WTC11 (cell line): ENCODE measurements around the gene DTHD1. TPM values are rescaled to one million over a fixed set of nuclear protein-coding genes. Genes with fewer than 3 reads are reported as not detected.
A peak's percentile ranks its signal among the peaks of the same experiment; 100 is the strongest.

ENCODE experiments used
- ATAC-seq: fragments of 200-7000 bp; cut with Tn5 transposase; 2 replicates; pipeline ENCODE4 v1.10.0; 2021; ENCODE audit warnings: mild to moderate bottlenecking, moderate library complexity
- Bru-seq: library from RNA; stranded (reverse); fragments of 400-500 nt; gene quantifications from one replicate; lab custom pipeline; 2021; lab: Mats Ljungman, UMichigan
- CTCF ChIA-PET: fragments of 300-600 bp; sonication (Branson Sonifier 250); formaldehyde crosslinking; loops from one replicate; lab custom pipeline; 2021; ENCODE audit warnings: antibody characterized with exemption; lab: Charles Lee
- POLR2A ChIA-PET: fragments of 350-600 bp; sonication (Branson Sonifier 250); formaldehyde crosslinking; loops from one replicate; lab custom pipeline; 2021; ENCODE audit warnings: antibody characterized with exemption; lab: Charles Lee
- DNase-seq: peaks from one replicate; pipeline ENCODE4 v3.0.0; 2021; ENCODE audit warnings: low spot score
- H3K27ac Mint-ChIP-seq: 2 replicates; pipeline ENCODE4 v1.8.0; 2021; ENCODE audit warnings: mixed read lengths
- H3K27me3 Mint-ChIP-seq: 2 replicates; pipeline ENCODE4 v1.8.0; 2021; ENCODE audit warnings: low read depth, mild to moderate bottlenecking, moderate library complexity, mixed read lengths
- H3K36me3 Mint-ChIP-seq: 2 replicates; pipeline ENCODE4 v1.8.0; 2021; ENCODE audit warnings: mixed read lengths
- H3K4me1 Mint-ChIP-seq: 2 replicates; pipeline ENCODE4 v1.8.0; 2022; ENCODE audit warnings: mixed read lengths
- H3K4me3 Mint-ChIP-seq: 2 replicates; pipeline ENCODE4 v1.8.0; 2021; ENCODE audit warnings: mild to moderate bottlenecking, moderate library complexity, mixed read lengths
- H3K9me3 Mint-ChIP-seq: 2 replicates; pipeline ENCODE4 v1.8.0; 2021; ENCODE audit warnings: mixed read lengths
- AFF4 ChIP-seq: sonication (generic); formaldehyde crosslinking; IDR thresholded peaks from 2 replicates; pipeline ENCODE4 v1.8.1; 2023; ENCODE audit warnings: mild to moderate bottlenecking, missing genetic modification reagents, borderline replicate concordance
- ESRRA ChIP-seq: sonication (generic); formaldehyde crosslinking; IDR thresholded peaks from 2 replicates; pipeline ENCODE4 v1.8.1; 2022; ENCODE audit warnings: mild to moderate bottlenecking, missing genetic modification reagents, borderline replicate concordance
- GABPB1 ChIP-seq: sonication (generic); formaldehyde crosslinking; IDR thresholded peaks from 2 replicates; pipeline ENCODE4 v1.8.1; 2023; ENCODE audit warnings: mild to moderate bottlenecking, missing genetic modification reagents
- HMGXB4 ChIP-seq: sonication (generic); formaldehyde crosslinking; IDR thresholded peaks from 2 replicates; pipeline ENCODE4 v1.8.1; 2023; ENCODE audit warnings: mild to moderate bottlenecking, moderate library complexity, missing genetic modification reagents
- IRF1 ChIP-seq: sonication (generic); formaldehyde crosslinking; IDR thresholded peaks from 2 replicates; pipeline ENCODE4 v1.8.0; 2023; ENCODE audit warnings: missing genetic modification reagents
- MLX ChIP-seq: sonication (generic); formaldehyde crosslinking; IDR thresholded peaks from 2 replicates; pipeline ENCODE4 v1.8.1; 2023; ENCODE audit warnings: mild to moderate bottlenecking, missing genetic modification reagents, moderate library complexity
- NR2C2 ChIP-seq: sonication (generic); formaldehyde crosslinking; IDR thresholded peaks from 2 replicates; pipeline ENCODE4 v1.8.0; 2022; ENCODE audit warnings: mild to moderate bottlenecking, missing genetic modification reagents
- NR3C1 ChIP-seq: sonication (generic); formaldehyde crosslinking; conservative IDR thresholded peaks from 2 replicates; pipeline ENCODE4 v1.8.1; 2023; ENCODE audit warnings: low read depth, mild to moderate bottlenecking, missing genetic modification reagents
- OVOL2 ChIP-seq: fragments of 250-450 bp; sonication (Bioruptor Pico); IDR thresholded peaks from 2 replicates; pipeline ENCODE4 v1.9.0; 2021; ENCODE audit warnings: mild to moderate bottlenecking, borderline replicate concordance
- STAT6 ChIP-seq: sonication (generic); formaldehyde crosslinking; conservative IDR thresholded peaks from 2 replicates; pipeline ENCODE4 v1.8.1; 2023; ENCODE audit warnings: mild to moderate bottlenecking, low read depth, missing genetic modification reagents, moderate library complexity
- TCF7 ChIP-seq: sonication (generic); formaldehyde crosslinking; IDR thresholded peaks from 2 replicates; pipeline ENCODE4 v1.8.0; 2022; ENCODE audit warnings: mild to moderate bottlenecking, low read depth, missing genetic modification reagents, moderate library complexity
- ZBTB43 ChIP-seq: sonication (generic); formaldehyde crosslinking; IDR thresholded peaks from 2 replicates; pipeline ENCODE4 v1.8.1; 2023; ENCODE audit warnings: mild to moderate bottlenecking, missing genetic modification reagents
- ZNF219 ChIP-seq: sonication (generic); formaldehyde crosslinking; IDR thresholded peaks from 2 replicates; pipeline ENCODE4 v1.8.0; 2023; ENCODE audit warnings: missing genetic modification reagents, mild to moderate bottlenecking, borderline replicate concordance
- ZNF396 ChIP-seq: fragments of 250-450 bp; sonication (Bioruptor Pico); IDR thresholded peaks from 2 replicates; pipeline ENCODE4 v1.8.0; 2021; ENCODE audit warnings: mild to moderate bottlenecking, moderate library complexity, borderline replicate concordance
- ZNF416 ChIP-seq: fragments of 250-450 bp; sonication (Bioruptor Pico); IDR thresholded peaks from 2 replicates; pipeline ENCODE4 v1.9.0; 2021; ENCODE audit warnings: mild to moderate bottlenecking, inconsistent platforms
- ZNF423 ChIP-seq: fragments of 250-450 bp; sonication (Bioruptor Pico); IDR thresholded peaks from 2 replicates; pipeline ENCODE4 v2.1.2; 2022; ENCODE audit warnings: mild to moderate bottlenecking, moderate library complexity
- ZNF512 ChIP-seq: sonication (generic); formaldehyde crosslinking; IDR thresholded peaks from 2 replicates; pipeline ENCODE4 v1.8.1; 2022; ENCODE audit warnings: missing genetic modification reagents, borderline replicate concordance
- ZNF532 ChIP-seq: fragments of 250-450 bp; sonication (Bioruptor Pico); IDR thresholded peaks from 2 replicates; pipeline ENCODE4 v1.9.0; 2021; ENCODE audit warnings: mild to moderate bottlenecking, borderline replicate concordance
- long read RNA-seq, 3 experiments: library from RNA in 1 of 3; library from capped mRNA in 1 of 3; library from polyadenylated mRNA in 1 of 3; unstranded in 2 of 3; stranded (forward) in 1 of 3; transcript quantifications; one replicate each; pipeline ENCODE4 v2.0.0, GENCODE V29; 2021
- total RNA-seq: library from RNA; stranded (reverse); gene quantifications from 3 replicates; pipeline ENCODE4 v1.2.3, GENCODE V29; 2021

Gene DTHD1
- total RNA-seq (not detected in 3 replicates), Bru-seq, nascent RNA (percentile 1 among the genes with signal in this experiment)
- long read RNA-seq, experiment 1: 0 reads
- long read RNA-seq, experiment 2: 0 reads
- long read RNA-seq, experiment 3: 0 reads

GRCh38 chr4:36281384-36282106 is at the start of gene DTHD1:
DTHD1 (plus strand) TSS chr4:36281616; CDS start chr4:36281759, 143 bp downstream.
- POLR2A ChIA-PET: no interaction called here
- no peak for ATAC-seq
- DNase-seq: no peak
- no peaks in the 10 kb centered on the region for H3K9me3 Mint-ChIP-seq
- peaks cover 5% of the 10 kb centered on the region; the same call in 1 of the 2 replicates for H3K4me1 Mint-ChIP-seq
- no peak within 1 kb of the TSS for H3K27ac Mint-ChIP-seq
- no peaks in the 10 kb centered on the region for H3K27me3 Mint-ChIP-seq
- no peak within 1 kb of the TSS for H3K4me3 Mint-ChIP-seq
- CTCF ChIA-PET: no interaction called here
- no peaks in the 10 kb centered on the region for H3K36me3 Mint-ChIP-seq
- TF ChIP-seq HMGXB4: no peak
- TF ChIP-seq ZNF532 (CRISPR knock-in tag): no peak
- no peak for TF ChIP-seq ZNF396 (CRISPR knock-in tag)
- TF ChIP-seq STAT6 (CRISPR knock-in tag): no peak
- TF ChIP-seq GABPB1 (CRISPR knock-in tag): no peak
- TF ChIP-seq NR3C1 (CRISPR knock-in tag): no peak
- no peak for TF ChIP-seq ZNF512 (CRISPR knock-in tag)
- TF ChIP-seq AFF4: no peak
- TF ChIP-seq IRF1 (CRISPR knock-in tag): no peak
- no peak for TF ChIP-seq ZNF219
- no peak for TF ChIP-seq ZNF423 (CRISPR knock-in tag)
- TF ChIP-seq ZBTB43: no peak
- TF ChIP-seq TCF7 (CRISPR knock-in tag): no peak
- no peak for TF ChIP-seq MLX (CRISPR knock-in tag)
- TF ChIP-seq OVOL2: no peak
- TF ChIP-seq NR2C2 (CRISPR knock-in tag): no peak
- TF ChIP-seq ESRRA (CRISPR knock-in tag): no peak
- TF ChIP-seq ZNF416 (CRISPR knock-in tag): no peak
